CD14-positive monocyte (primary cell): ENCODE results near the gene KIF9. TPM values are rescaled to one million over a fixed set of nuclear protein-coding genes. Genes with fewer than 3 reads are reported as not detected.

ENCODE experiments used
- DNase-seq, 3 donors: peaks; one replicate each; pipeline ENCODE4 v3.0.0-alpha.2; 2011 to 2022
- H2AFZ ChIP-seq: 2 replicates; pipeline ENCODE4 v1.6.0; 2012; ENCODE audit warnings: mild to moderate bottlenecking, low read depth, low read length, inconsistent platforms; ENCODE audit not compliant: insufficient read depth, poor library complexity, severe bottlenecking
- H3K27ac ChIP-seq, 2 donors: 1 replicate in 1 of 2; 2 replicates in 1 of 2; pipeline ENCODE4 v1.5.1; 2012 to 2013; ENCODE audit warnings: low read length in 2 of 2, control low read depth in 1 of 2, inconsistent platforms in 1 of 2, low read depth in 1 of 2, mild to moderate bottlenecking in 1 of 2
- H3K27me3 ChIP-seq, 2 donors: one replicate each; pipeline versions ENCODE4 v1.6.0 to v1.6.1; 2011 to 2013; ENCODE audit warnings: low read length in 2 of 2; ENCODE audit not compliant: control insufficient read depth in 2 of 2, insufficient read depth in 2 of 2
- H3K36me3 ChIP-seq, 2 donors: replicated peaks in 1 of 2; 1 replicate in 1 of 2; 2 replicates in 1 of 2; pipeline versions ENCODE4 v1.5.1 to v1.6.1; 2012 to 2013; ENCODE audit warnings: low read length in 2 of 2, control low read depth in 1 of 2, inconsistent platforms in 1 of 2, mild to moderate bottlenecking in 1 of 2; ENCODE audit not compliant: insufficient read depth in 2 of 2, control insufficient read depth in 1 of 2
- H3K4me1 ChIP-seq, 2 donors: 1 replicate in 1 of 2; 2 replicates in 1 of 2; pipeline versions ENCODE4 v1.5.1 to v1.6.1; 2012 to 2013; ENCODE audit warnings: low read length in 2 of 2, control low read depth in 1 of 2, inconsistent platforms in 1 of 2, mild to moderate bottlenecking in 1 of 2, moderate library complexity in 1 of 2; ENCODE audit not compliant: insufficient read depth in 2 of 2, control insufficient read depth in 1 of 2
- H3K4me2 ChIP-seq: replicated peaks from 2 replicates; pipeline ENCODE3; 2012; ENCODE audit warnings: low read length, moderate library complexity, mild to moderate bottlenecking; ENCODE audit not compliant: poor library complexity, severe bottlenecking; ENCODE audit errors: extremely low read depth
- H3K4me3 ChIP-seq, 3 experiments: fragments of 200-600 bp in 1 of 3; sonication (generic) in 1 of 3; replicated peaks in 1 of 3; 1 replicate in 2 of 3; 2 replicates in 1 of 3; pipeline ENCODE4 v1.5.1; 2011 to 2013; ENCODE audit warnings: low read length in 3 of 3, mild to moderate bottlenecking in 3 of 3, control low read depth in 2 of 3, low read depth in 2 of 3, inconsistent platforms in 1 of 3, moderate library complexity in 1 of 3
- H3K79me2 ChIP-seq: 2 replicates; pipeline ENCODE4 v1.6.0; 2012; ENCODE audit warnings: mild to moderate bottlenecking, control low read depth, inconsistent platforms, low read length, moderate library complexity; ENCODE audit not compliant: insufficient read depth
- H3K9ac ChIP-seq: 2 replicates; pipeline ENCODE4 v1.6.0; 2017; ENCODE audit warnings: low read length, mild to moderate bottlenecking; ENCODE audit not compliant: insufficient read depth, poor library complexity, severe bottlenecking
- H3K9me3 ChIP-seq, 2 donors: replicated peaks in 1 of 2; 1 replicate in 1 of 2; 2 replicates in 1 of 2; pipeline versions ENCODE4 v1.5.1 to v1.6.1; 2012 to 2013; ENCODE audit warnings: low read length in 2 of 2, control low read depth in 1 of 2; ENCODE audit not compliant: control insufficient read depth in 1 of 2, insufficient read depth in 1 of 2
- H4K20me1 ChIP-seq: 2 replicates; pipeline ENCODE4 v1.6.0; 2012; ENCODE audit warnings: mild to moderate bottlenecking, low read length, control low read depth, moderate library complexity; ENCODE audit not compliant: insufficient read depth
- H3K27ac Mint-ChIP-seq, 7 donors: one replicate each; pipeline ENCODE4 v1.8.0; 2020; ENCODE audit warnings: mild to moderate bottlenecking in 7 of 7, mixed read lengths in 7 of 7, moderate library complexity in 6 of 7, inconsistent platforms in 2 of 7
- H3K27me3 Mint-ChIP-seq, 3 donors: one replicate each; pipeline ENCODE4 v1.8.0; 2021 to 2022; ENCODE audit warnings: low read depth in 3 of 3, mild to moderate bottlenecking in 3 of 3, mixed read lengths in 3 of 3, moderate library complexity in 3 of 3, inconsistent platforms in 1 of 3
- H3K36me3 Mint-ChIP-seq, 2 donors: one replicate each; pipeline ENCODE4 v1.8.0; 2020; ENCODE audit warnings: mixed read lengths in 2 of 2, inconsistent platforms in 1 of 2, mild to moderate bottlenecking in 1 of 2
- H3K4me1 Mint-ChIP-seq: one replicate; pipeline ENCODE4 v1.8.0; 2020; ENCODE audit warnings: mild to moderate bottlenecking, mixed read lengths
- H3K4me3 Mint-ChIP-seq, 2 donors: one replicate each; pipeline ENCODE4 v1.8.0; 2020; ENCODE audit warnings: mild to moderate bottlenecking in 2 of 2, mixed read lengths in 2 of 2, moderate library complexity in 1 of 2
- H3K9me3 Mint-ChIP-seq, 7 donors: one replicate each; pipeline ENCODE4 v1.8.0; 2020 to 2022; ENCODE audit warnings: mixed read lengths in 7 of 7, mild to moderate bottlenecking in 6 of 7, moderate library complexity in 6 of 7, inconsistent platforms in 2 of 7
- CTCF ChIP-seq: fragments of 200-600 bp; IDR thresholded peaks from one replicate; pipeline ENCODE4 v1.8.0; 2022; ENCODE audit warnings: antibody characterized with exemption, mild to moderate bottlenecking
- WGBS: methylation state at CpG from one replicate; pipeline ENCODE4 v1.1.5; 2013; ENCODE audit warnings: missing lambda C conversion rate; ENCODE audit not compliant: insufficient coverage; 5-methylcytosine and 5-hydroxymethylcytosine counted together
- intact Hi-C, 2 donors: fragments of 100-400 bp; cut with micrococcal nuclease; formaldehyde crosslinking; loops; one replicate each; pipeline versions ENCODE4 v1.15.0 to v1.15.1; 2023
- polyA plus RNA-seq, 3 donors: library from polyadenylated mRNA; depleted of rRNA in 1 of 3; unstranded in 2 of 3; stranded (reverse) in 1 of 3; fragments of 300-500 nt in 2 of 3; fragments of >200 nt in 1 of 3; fragmentation: Illumina TruSeq in 2 of 3; gene quantifications; 1 replicate in 2 of 3; 2 replicates in 1 of 3; pipeline ENCODE4 v1.2.3, GENCODE V29; 2012 to 2021

KIF9 gene
- polyA plus RNA-seq, 3 donors, result 2.4 to 5.1 (median 3.8) TPM

- Mint-ChIP-seq H3K27me3 (no peaks in the 10 kb centered on the region), H3K4me1 (no peaks in the 10 kb centered on the region), H3K4me3 (no peak overlapping the region), H3K9me3 (peaks cover 0 to 3% (median 2%) of the 10 kb centered on the region in 7 donors), H3K36me3 (peaks cover 0 to 9% of the 10 kb centered on the region in 2 donors), H3K27ac (peak overlapping the region in 1 of 7 donors; percentile 50)
- Histone ChIP-seq H3K27me3 (no peaks in the 10 kb centered on the region), H2AFZ (no peak overlapping the region), H4K20me1 (no peaks in the 10 kb centered on the region), H3K36me3 (no peaks in the 10 kb centered on the region), H3K27ac (no peak overlapping the region), H3K9ac (no peak overlapping the region), H3K9me3 (no peaks in the 10 kb centered on the region), H3K4me2 (no peak overlapping the region), H3K79me2 (no peaks in the 10 kb centered on the region), H3K4me1 (no peaks in the 10 kb centered on the region), H3K4me3 (no peak overlapping the region)
- no peak for TF ChIP-seq CTCF
- DNase-seq, result no peak
- 100% methylated on average over 1 of the region's 3 CpGs for whole genome bisulfite sequencing
- intact Hi-C loops, result no loop called here
Observed at GRCh38 chr3:47197287-47197686, 85.3 kb downstream of the KIF9 start.

GRCh38 chr3:47194994-47195393 is 87.6 kb downstream of the KIF9 start:
- H3K4me2 ChIP-seq, result no peak overlapping the region
- DNase-seq, result no peak
- no peak overlapping the region for H3K4me3 Mint-ChIP-seq
- H3K36me3 Mint-ChIP-seq, result peaks cover 1 to 9% of the 10 kb centered on the region in 2 donors
- intact Hi-C loops, result no loop called here
- no peak overlapping the region for H3K4me3 ChIP-seq
- H3K27me3 Mint-ChIP-seq, result no peaks in the 10 kb centered on the region
- no peaks in the 10 kb centered on the region for H3K9me3 ChIP-seq
- no peaks in the 10 kb centered on the region for H3K79me2 ChIP-seq
- no peaks in the 10 kb centered on the region for H3K4me1 Mint-ChIP-seq
- H3K9me3 Mint-ChIP-seq, result peaks cover 0 to 3% (median 2%) of the 10 kb centered on the region in 7 donors
- WGBS, result no CpG with 5 or more reads among the region's 2 CpGs
- TF ChIP-seq CTCF, result no peak
- H3K9ac ChIP-seq, result no peak overlapping the region
- H3K4me1 ChIP-seq, result no peaks in the 10 kb centered on the region
- no peaks in the 10 kb centered on the region for H3K36me3 ChIP-seq
- H2AFZ ChIP-seq, result no peak overlapping the region
- H3K27ac Mint-ChIP-seq, result no peak overlapping the region
- H3K27me3 ChIP-seq, result no peaks in the 10 kb centered on the region
- no peaks in the 10 kb centered on the region for H4K20me1 ChIP-seq
- H3K27ac ChIP-seq, result no peak overlapping the region
